Dendritic cell treated with granulocyte-macrophage colony-stimulating factor and Interleukin-4, amounts not matched to agents 40 ng/mL and 50 ng/mL, for 4 days (primary cell): ENCODE measurements around the gene PHLDA3.

Experiments used
- H3K27ac Mint-ChIP-seq: one replicate; pipeline ENCODE4 v1.8.0; 2022; ENCODE audit warnings: mild to moderate bottlenecking, mixed read lengths
- H3K27me3 Mint-ChIP-seq: one replicate; pipeline ENCODE4 v1.8.0; 2022; ENCODE audit warnings: mild to moderate bottlenecking, mixed read lengths
- H3K36me3 Mint-ChIP-seq: one replicate; pipeline ENCODE4 v1.8.0; 2022; ENCODE audit warnings: low read depth, mixed read lengths
- H3K4me1 Mint-ChIP-seq: one replicate; pipeline ENCODE4 v1.8.0; 2022; ENCODE audit warnings: low read depth, mixed read lengths
- H3K4me3 Mint-ChIP-seq: one replicate; pipeline ENCODE4 v1.8.0; 2022; ENCODE audit warnings: mild to moderate bottlenecking, moderate library complexity, mixed read lengths
- H3K9me3 Mint-ChIP-seq: one replicate; pipeline ENCODE4 v1.8.0; 2022; ENCODE audit warnings: mixed read lengths
- intact Hi-C: fragments of 100-400 bp; cut with micrococcal nuclease; formaldehyde crosslinking; loops from one replicate; pipeline ENCODE4 v1.15.0; 2022

PHLDA3 gene

GRCh38 chr1:201508809-201509208 is 39.8 kb upstream of the PHLDA3 start:
- no peaks in the 10 kb centered on the region for H3K27me3 Mint-ChIP-seq
- H3K36me3 Mint-ChIP-seq: peaks cover 14% of the 10 kb centered on the region
- intact Hi-C loops: no loop called here
- H3K9me3 Mint-ChIP-seq: no peaks in the 10 kb centered on the region
- H3K27ac Mint-ChIP-seq: no peak overlapping the region
- H3K4me1 Mint-ChIP-seq: peaks cover 57% of the 10 kb centered on the region
- no peak overlapping the region for H3K4me3 Mint-ChIP-seq

GRCh38 chr1:201507360-201507675 is 38.3 kb upstream of the PHLDA3 start:
- Mint-ChIP-seq H3K27ac (peak overlapping the region; percentile 77), H3K27me3 (no peaks in the 10 kb centered on the region), H3K9me3 (no peaks in the 10 kb centered on the region), H3K4me3 (peak overlapping the region; percentile 88), H3K4me1 (peaks cover 68% of the 10 kb centered on the region), H3K36me3 (peaks cover 28% of the 10 kb centered on the region)
- intact Hi-C loops: loop anchor here (2.0 kb wide), 1 partner anchor 19 kb away; no protein-coding TSS in a partner anchor

DNA sequence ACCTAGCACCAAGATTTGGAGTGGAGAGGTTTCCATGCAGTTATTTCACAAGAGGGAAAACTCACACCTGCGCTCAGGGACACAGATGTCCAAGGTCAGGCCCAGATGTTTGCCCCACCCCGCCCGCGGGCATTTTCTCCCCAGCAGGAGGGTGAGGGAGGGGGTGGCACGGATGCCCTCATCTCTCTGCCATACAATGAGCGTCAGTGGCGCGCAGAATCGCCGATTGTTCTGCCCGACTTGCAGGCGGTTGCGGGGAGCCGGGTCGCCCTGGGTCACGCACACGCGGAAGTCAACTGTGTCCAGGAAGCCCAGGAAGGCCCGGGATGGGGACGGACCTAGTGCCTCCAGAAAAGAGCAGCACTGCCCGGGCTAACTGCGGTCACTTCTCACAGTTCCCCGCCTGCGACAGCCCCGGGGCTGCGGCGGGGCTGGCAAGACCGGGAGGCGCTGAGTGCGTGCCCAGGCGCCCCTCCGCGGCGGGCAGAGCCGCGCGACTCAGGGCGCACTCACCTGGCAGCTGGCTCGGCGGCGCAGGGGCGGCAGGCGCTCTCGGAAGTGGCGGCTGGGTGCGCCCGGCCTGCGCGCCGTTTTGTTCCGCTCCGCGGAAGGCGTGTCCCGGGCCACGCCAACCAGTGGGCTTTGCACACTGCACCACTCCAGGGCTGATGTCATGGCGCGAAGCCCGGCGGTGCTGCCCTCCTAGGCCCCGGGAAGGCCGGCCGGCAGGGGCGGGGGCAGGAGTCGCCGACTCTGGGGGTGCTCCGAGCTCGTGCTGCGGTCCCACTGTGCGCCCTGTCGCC is 37.8 kb upstream of the PHLDA3 start, which contains the start of gene CSRP1:
TSS of gene CSRP1 (minus strand) at position 567 of the 803 bp plus-strand sequence. CDS start 10,820 bp downstream, outside the sequence.
- Mint-ChIP-seq H3K4me3 (peak within 1 kb of the TSS; percentile 88), H3K36me3 (peaks cover 34% of the 10 kb centered on the region), H3K27ac (peak within 1 kb of the TSS; percentile 77), H3K27me3 (no peaks in the 10 kb centered on the region), H3K4me1 (peaks cover 68% of the 10 kb centered on the region), H3K9me3 (no peaks in the 10 kb centered on the region)
- intact Hi-C loops: loop anchor here (2.0 kb wide), 1 partner anchor 18 kb away; no protein-coding TSS in a partner anchor

- H3K36me3 Mint-ChIP-seq: peaks cover 34% of the 10 kb centered on the region
- H3K9me3 Mint-ChIP-seq: no peaks in the 10 kb centered on the region
- intact Hi-C loops: loop anchor here (2.0 kb wide), 1 partner anchor 17 kb away; no protein-coding TSS in a partner anchor
- peak overlapping the region; percentile 88 for H3K4me3 Mint-ChIP-seq
- peaks cover 68% of the 10 kb centered on the region for H3K4me1 Mint-ChIP-seq
- H3K27me3 Mint-ChIP-seq: no peaks in the 10 kb centered on the region
- peak overlapping the region; percentile 77 for H3K27ac Mint-ChIP-seq
These were observed 37.1 kb upstream of the PHLDA3 start for GRCh38 chr1:201506092-201506491.

DNA sequence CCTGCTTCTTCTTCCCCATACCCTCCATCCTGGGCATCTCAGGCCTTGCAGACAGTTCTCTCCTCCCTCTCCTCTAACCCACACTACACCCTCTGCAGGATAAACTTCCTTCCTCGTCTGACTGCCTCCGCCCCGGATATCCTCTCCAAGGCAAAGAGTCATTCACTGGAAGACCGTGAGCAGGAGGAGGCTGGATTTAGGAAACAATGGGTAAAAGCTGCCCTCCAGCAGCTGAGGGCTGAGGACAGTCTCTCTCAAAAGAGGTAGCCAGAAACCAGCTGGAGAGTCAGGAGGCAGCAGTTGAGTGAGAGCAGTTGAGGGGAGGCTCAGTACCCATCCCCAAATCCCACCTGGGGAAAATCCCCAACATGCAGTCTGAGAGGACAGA is 36.5 kb upstream of the PHLDA3 start:
- Mint-ChIP-seq H3K27ac (peak overlapping the region; percentile 77), H3K9me3 (no peaks in the 10 kb centered on the region), H3K4me1 (peaks cover 74% of the 10 kb centered on the region), H3K4me3 (peak overlapping the region; percentile 88), H3K36me3 (peaks cover 35% of the 10 kb centered on the region), H3K27me3 (no peaks in the 10 kb centered on the region)
- intact Hi-C loops: no loop called here

- peaks cover 37% of the 10 kb centered on the region for H3K36me3 Mint-ChIP-seq
- peak overlapping the region; percentile 77 for H3K27ac Mint-ChIP-seq
- H3K4me1 Mint-ChIP-seq: peaks cover 77% of the 10 kb centered on the region
- no peaks in the 10 kb centered on the region for H3K27me3 Mint-ChIP-seq
- H3K4me3 Mint-ChIP-seq: peak overlapping the region; percentile 88
- intact Hi-C loops: no loop called here
- no peaks in the 10 kb centered on the region for H3K9me3 Mint-ChIP-seq
These were observed 36.0 kb upstream of the PHLDA3 start for GRCh38 chr1:201504799-201505502.

DNA sequence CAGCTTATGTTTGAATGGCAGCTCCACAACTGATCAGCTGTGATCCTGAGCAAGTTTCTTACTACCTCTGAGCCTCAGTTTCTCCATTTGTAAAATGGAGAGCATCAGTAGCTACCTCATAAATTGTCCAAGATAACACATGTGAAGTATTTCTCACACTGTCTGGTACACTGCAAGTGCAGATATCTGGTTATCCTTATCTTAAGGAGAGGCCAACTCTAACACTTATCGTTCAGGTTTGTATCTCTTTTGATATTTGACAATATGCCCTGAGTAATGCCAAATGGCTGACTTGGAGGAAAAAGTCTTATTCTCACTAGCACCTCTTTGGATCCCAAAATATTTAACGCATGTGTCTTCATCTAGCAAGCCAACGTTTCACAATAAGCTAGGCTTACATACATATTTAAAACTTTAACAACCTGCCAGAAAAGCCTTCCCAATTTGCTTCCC is 35.2 kb upstream of the PHLDA3 start:
- Mint-ChIP-seq H3K27ac (no peak overlapping the region), H3K4me1 (peaks cover 76% of the 10 kb centered on the region), H3K27me3 (no peaks in the 10 kb centered on the region), H3K36me3 (peaks cover 37% of the 10 kb centered on the region), H3K4me3 (no peak overlapping the region), H3K9me3 (no peaks in the 10 kb centered on the region)
- intact Hi-C loops: no loop called here

GRCh38 chr1:201503397-201504176 is 34.6 kb upstream of the PHLDA3 start:
- H3K9me3 Mint-ChIP-seq: no peaks in the 10 kb centered on the region
- peaks cover 77% of the 10 kb centered on the region for H3K4me1 Mint-ChIP-seq
- H3K4me3 Mint-ChIP-seq: no peak overlapping the region
- intact Hi-C loops: no loop called here
- no peak overlapping the region for H3K27ac Mint-ChIP-seq
- no peaks in the 10 kb centered on the region for H3K27me3 Mint-ChIP-seq
- peaks cover 44% of the 10 kb centered on the region for H3K36me3 Mint-ChIP-seq

DNA sequence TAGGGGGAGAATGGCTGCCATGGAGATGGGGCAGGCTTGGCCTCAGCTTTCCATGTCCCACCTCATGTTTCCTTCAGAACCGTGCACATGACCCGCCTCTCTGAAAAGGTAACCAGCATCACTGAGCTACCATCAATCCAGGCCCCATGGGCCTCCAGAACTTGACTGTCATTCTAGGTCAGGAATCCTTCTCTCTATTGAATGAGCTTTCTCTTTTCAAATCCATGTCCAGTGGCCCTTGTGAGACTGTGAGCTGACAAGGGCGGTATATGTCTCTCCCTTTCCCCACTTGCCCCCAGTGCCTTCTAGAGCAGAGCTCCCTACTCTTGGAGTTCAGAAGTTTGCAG is 33.5 kb upstream of the PHLDA3 start:
- no peak overlapping the region for H3K4me3 Mint-ChIP-seq
- peaks cover 76% of the 10 kb centered on the region for H3K4me1 Mint-ChIP-seq
- H3K27me3 Mint-ChIP-seq: no peaks in the 10 kb centered on the region
- intact Hi-C loops: no loop called here
- H3K27ac Mint-ChIP-seq: no peak overlapping the region
- no peaks in the 10 kb centered on the region for H3K9me3 Mint-ChIP-seq
- peaks cover 55% of the 10 kb centered on the region for H3K36me3 Mint-ChIP-seq

DNA sequence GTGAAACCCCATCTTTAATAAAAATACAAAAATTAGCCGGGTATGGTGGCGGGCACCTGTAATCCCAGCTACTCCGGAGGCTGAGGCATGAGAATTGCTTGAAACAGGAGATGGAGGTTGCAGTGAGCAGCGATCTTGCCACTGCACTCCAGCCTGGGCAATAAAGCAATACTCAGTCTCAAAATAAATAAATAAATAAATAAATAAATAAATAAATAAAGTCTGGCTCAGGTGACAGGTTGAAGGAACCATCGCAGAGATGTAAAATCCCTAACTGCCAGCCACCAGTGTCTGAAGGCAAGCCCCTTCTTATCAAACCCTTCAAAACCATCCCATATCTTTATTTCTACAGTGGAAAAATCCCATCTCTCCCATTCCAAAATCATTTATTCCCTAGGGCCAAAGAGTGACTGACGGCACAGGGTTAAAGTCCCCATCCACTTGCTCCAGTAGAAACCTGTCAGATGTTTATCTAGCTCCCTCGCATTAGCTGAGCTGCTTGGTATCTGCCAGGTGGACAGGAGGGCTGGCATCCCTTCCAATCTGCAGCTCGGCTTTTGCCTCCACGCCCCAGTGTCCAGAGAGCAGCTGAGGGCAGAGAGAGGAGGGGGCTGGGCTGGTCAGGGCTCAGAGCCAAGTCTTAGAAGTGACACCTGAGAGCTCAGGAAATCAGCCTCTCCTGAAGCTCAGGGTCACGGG is 33.0 kb upstream of the PHLDA3 start:
- peaks cover 73% of the 10 kb centered on the region for H3K4me1 Mint-ChIP-seq
- H3K36me3 Mint-ChIP-seq: peaks cover 60% of the 10 kb centered on the region
- H3K9me3 Mint-ChIP-seq: no peaks in the 10 kb centered on the region
- no peak overlapping the region for H3K27ac Mint-ChIP-seq
- intact Hi-C loops: no loop called here
- no peak overlapping the region for H3K4me3 Mint-ChIP-seq
- no peaks in the 10 kb centered on the region for H3K27me3 Mint-ChIP-seq

DNA sequence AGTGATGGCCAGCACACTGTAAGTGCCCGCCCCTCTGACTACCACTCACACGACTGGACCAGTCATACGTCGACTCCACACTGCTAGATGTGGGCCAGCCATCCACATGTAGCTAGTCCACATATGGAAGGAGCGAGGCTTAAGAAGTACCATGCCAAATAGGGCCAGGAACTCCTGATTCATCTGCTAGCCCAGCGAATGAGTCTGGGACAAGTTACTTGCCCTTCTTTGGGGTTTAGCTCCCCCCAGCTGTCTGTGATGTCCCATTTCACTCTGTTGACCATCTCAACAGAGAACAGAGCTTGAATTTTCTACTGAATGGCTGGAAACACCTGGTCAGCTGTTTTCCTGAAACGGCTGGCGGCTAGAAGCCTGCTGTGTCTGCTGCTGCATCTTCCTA is 32.2 kb upstream of the PHLDA3 start:
- Mint-ChIP-seq H3K36me3 (peaks cover 64% of the 10 kb centered on the region), H3K4me3 (no peak overlapping the region), H3K27ac (peak overlapping the region; percentile 32), H3K27me3 (no peaks in the 10 kb centered on the region), H3K4me1 (peaks cover 74% of the 10 kb centered on the region), H3K9me3 (no peaks in the 10 kb centered on the region)
- intact Hi-C loops: no loop called here

DNA sequence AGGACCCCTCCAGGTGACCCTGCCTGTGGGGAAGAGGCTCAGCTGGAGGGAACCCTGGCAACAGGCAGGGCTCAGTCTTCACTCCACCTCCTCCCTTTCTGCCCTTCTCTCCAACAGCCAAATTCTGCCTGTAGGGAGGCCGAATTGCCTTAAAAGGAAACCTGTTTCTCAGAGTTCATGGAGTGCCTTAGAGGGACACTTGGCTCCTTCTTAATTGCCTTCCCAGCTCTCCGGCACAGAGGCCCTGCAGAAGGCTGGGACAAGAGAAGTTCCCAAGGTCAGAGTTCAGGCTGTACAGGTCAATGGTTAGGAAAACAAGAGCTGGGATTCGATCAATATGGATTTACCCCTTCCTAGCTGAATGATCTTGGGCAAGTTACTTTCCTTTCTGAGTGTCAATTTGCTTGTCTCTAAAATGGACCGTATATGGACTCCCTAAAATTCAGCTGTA is 31.7 kb upstream of the PHLDA3 start:
- no peaks in the 10 kb centered on the region for H3K9me3 Mint-ChIP-seq
- peak overlapping the region; percentile 32 for H3K27ac Mint-ChIP-seq
- peaks cover 68% of the 10 kb centered on the region for H3K36me3 Mint-ChIP-seq
- intact Hi-C loops: no loop called here
- no peak overlapping the region for H3K4me3 Mint-ChIP-seq
- H3K4me1 Mint-ChIP-seq: peaks cover 74% of the 10 kb centered on the region
- H3K27me3 Mint-ChIP-seq: no peaks in the 10 kb centered on the region
